Endothelial cell of hepatic sinusoid (primary cell): ENCODE data around the gene OSTM1.

Experiments
- in situ Hi-C: cut with HindIII; loops from 2 replicates; pipeline ENCODE4 v1.10.0; 2017; ENCODE audit warnings: low sequenced_read_pairs

OSTM1 gene, protein sequence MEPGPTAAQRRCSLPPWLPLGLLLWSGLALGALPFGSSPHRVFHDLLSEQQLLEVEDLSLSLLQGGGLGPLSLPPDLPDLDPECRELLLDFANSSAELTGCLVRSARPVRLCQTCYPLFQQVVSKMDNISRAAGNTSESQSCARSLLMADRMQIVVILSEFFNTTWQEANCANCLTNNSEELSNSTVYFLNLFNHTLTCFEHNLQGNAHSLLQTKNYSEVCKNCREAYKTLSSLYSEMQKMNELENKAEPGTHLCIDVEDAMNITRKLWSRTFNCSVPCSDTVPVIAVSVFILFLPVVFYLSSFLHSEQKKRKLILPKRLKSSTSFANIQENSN

DNA sequence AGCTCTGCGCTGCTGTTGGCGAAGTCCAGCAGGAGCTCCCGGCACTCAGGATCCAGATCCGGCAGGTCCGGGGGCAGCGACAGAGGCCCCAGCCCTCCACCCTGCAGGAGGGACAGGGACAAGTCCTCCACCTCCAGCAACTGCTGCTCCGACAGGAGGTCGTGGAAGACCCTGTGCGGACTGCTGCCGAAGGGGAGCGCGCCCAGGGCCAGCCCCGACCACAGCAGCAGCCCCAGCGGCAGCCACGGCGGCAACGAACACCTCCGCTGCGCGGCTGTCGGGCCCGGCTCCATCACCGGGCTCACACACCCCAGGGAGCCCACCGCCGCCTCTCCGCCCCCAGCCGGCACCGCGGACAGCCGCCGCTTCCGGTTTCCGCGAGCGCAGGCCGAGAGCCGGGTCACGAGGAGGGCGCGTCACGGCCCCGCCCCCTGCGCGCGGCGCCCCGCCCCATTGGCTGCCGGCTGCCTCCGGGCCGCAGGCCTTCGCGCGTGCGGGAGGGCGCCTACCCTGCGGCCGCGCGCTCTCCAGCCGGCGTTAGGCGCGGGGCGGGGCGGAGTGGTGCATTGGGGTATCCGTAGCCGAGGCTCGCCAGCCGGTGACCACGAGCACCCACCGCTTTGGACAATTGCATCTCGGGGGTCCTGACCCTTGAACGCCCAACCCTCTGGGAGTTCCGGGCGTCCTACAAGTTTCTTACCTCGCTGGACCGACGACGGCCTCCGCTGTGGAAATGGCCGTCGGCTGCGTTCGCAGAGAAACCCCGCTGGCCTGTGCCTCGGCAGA is at the start of gene OSTM1:
TSS of gene OSTM1 (minus strand) at position 383 of the 786 bp plus-strand sequence. CDS start at position 293, 90 bp downstream.
- in situ Hi-C loops = no loop called here

DNA sequence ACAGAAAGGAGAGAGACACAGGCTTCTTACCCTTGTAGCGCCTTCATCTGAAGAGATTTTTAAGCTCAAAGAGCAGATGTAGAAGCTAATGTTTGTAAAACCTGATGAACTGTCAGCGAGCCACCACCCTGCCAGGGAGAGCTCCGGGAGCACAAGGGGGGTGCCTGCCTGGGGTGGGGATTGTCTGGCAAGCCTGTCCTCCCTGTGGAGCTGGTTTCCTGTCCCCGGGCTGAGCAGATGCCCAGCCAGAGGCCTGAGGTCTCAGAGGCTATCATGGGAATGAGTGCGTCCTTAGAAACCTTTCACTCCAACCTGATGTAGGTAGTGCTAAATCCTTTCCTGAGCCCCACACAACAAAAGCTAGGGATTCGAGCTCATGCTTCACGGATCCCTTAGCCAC is 49.4 kb upstream of the OSTM1 start:
- in situ Hi-C loops = no loop called here

- in situ Hi-C loops = no loop called here
Measured at GRCh38 chr6:108123481-108123929, 49.0 kb upstream of the OSTM1 start.

DNA sequence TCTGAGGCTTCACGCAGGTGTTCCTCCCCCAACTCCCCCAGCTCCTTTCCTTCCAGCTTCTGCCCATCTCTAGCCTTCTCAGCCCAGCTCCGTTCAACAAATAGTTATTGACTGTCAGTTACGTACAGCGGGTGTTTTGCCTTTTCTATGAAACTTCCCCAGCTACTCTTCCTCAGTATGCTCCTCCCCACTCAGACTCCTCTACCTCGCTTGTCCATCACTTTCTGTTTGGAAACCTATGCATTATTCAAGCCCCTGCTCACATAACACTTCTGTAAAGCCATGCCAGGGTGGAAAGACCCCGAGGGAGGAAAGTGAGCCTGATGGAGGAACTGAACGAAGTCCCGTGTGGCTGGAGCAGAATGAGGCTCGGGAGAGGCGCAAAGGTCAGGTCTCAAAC is 47.1 kb upstream of the OSTM1 start:
- in situ Hi-C loops = no loop called here

- in situ Hi-C loops = no loop called here
Measured at GRCh38 chr6:108120311-108120710, 45.8 kb upstream of the OSTM1 start.

DNA sequence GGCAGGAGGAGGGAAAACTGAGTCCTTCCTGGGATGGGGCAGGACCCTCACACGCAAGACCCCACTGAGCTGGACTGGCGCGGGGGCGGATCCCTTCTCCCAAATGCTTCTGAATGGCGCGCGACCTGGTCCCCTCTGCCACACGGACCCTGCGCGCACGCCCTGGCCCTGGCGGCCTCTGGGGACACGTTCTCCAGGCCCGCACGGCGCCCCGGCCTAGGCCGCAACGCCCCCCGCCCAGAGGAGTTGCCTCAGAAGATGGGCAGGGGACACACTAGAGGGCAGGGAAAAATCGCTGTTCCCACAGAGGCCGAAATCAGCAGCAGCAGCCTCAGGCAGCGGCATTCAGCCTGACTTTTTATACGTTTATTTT is 45.2 kb upstream of the OSTM1 start:
- in situ Hi-C loops = loop anchor here (10.0 kb wide), 1 partner anchor 375 kb away; no protein-coding TSS in a partner anchor

DNA sequence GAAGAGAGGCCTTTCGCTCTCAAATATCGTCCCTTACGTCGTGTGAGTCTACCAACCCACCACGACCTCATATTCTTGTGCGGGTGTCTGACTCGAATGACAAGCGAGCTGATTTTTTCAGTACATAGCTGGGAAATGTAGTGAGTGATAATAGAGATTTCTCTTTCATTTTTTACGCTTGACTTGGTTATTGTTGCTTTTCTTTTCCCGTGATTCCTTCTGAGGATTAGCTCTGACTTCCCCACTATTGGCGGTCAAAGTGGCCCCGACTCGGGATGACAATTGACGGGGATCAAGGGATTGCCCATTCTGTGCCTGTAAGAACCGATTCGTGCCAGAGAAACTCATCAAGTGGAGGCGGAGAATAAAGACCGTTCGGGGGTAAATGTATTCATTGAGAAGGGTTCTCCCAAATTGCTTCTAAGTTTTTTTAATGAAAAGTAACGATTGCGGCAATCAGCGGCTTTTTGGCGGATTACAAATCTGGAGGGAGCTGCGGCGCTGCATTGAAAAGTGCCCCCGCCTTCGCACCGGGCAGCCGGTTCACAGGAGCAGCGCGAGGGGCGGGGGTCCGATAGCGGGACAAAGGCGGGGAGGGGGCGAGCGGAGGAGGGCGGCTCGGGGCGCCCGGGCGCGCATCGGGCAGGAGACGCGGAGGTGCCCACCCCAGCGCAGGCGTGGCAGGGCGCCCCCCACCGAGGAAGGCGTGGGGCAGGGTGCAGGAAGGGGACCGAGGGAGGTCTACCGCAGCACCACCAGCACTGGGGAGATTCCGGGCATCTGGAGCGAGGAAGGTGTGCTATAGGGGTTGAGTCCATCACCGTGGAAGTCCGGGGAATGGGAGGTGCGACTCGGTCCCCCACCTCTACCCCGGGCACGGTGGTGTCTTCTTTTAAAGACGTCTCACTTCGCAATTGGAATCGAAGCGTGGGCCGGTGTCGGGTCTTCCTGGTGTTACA is 44.5 kb upstream of the OSTM1 start:
- in situ Hi-C loops = loop anchor here (10.0 kb wide), 1 partner anchor 376 kb away; no protein-coding TSS in a partner anchor

- in situ Hi-C loops = loop anchor here (10.0 kb wide), 1 partner anchor 376 kb away; no protein-coding TSS in a partner anchor
Measured at GRCh38 chr6:108118359-108118724, 43.8 kb upstream of the OSTM1 start.

DNA sequence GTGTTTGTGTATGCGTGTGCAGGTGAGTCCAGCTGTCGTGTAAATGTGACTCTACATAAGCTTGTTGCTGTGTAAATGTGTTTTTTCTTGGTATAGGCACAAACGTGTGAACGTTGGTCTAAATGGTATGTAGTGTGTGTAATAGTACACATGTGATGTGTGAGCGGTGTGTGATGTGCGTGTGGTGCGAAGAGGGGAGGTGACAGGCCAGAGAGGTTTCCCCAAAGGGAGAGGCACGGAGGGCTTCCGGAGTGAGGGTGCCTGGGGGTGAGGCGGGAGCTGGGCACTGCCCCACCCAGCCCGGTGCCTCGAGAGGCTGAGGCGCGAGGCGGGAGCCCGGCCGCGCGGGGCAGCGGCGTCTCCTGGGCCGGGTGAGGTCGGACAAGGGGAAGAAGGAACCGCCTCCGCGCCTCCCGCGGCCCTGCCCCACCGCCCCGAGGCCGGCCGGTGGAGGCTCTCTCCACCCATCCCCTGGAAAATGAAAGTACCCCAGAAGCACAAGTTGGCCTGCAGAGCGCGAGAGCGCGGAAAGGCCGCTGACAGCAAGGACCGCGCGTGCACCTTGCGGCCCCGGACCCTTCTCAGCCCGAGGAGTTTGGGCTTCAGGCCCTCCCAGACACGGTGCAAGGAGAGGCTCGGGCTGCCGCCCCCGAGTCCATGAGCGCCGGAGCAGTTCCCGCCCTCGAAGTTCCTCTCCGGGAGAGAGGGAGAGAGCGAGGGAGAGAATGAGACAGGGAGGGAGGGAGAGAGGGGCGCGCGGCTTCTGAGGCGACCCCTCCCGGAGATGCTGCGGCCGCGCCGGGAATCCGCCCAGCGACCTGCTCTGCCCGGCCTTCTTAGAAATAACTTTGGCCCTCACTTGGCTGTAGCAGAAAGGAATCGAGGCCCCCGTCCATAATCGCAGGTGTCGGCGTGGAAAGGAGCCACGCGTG is 43.2 kb upstream of the OSTM1 start:
- in situ Hi-C loops = loop anchor here (10.0 kb wide), 1 partner anchor 377 kb away; no protein-coding TSS in a partner anchor

- in situ Hi-C loops = loop anchor here (10.0 kb wide), 1 partner anchor 378 kb away; no protein-coding TSS in a partner anchor
Measured at GRCh38 chr6:108116546-108117426, 42.2 kb upstream of the OSTM1 start.

DNA sequence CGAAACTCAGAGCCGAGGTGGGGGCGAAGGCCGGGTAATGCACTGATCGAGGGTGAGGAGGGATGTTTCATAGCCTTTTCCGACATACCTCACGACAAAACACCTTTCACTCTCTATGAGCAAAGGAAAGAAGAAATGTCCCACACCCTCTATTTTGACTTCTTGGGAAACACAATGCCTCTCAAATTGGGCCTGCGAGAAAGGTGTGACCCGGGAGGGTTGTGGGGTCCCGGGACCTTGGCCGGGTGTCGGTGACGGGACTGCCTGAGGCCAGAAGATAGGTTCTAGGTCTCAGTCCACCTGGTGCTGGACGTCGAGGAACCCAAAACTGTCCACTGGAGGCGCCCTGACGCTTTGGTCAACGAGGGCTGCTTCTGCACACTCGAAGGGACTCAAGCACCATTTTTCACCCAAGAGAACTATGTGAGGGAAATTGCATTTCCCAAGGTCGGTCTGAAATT is 41.1 kb upstream of the OSTM1 start:
- in situ Hi-C loops = loop anchor here (10.0 kb wide), 1 partner anchor 379 kb away; no protein-coding TSS in a partner anchor

GRCh38 chr6:108114841-108115597 is 40.5 kb upstream of the OSTM1 start:
- in situ Hi-C loops = loop anchor here (5.0 to 10.0 kb wide), 2 partner anchors 37 to 380 kb away; no protein-coding TSS in a partner anchor

DNA sequence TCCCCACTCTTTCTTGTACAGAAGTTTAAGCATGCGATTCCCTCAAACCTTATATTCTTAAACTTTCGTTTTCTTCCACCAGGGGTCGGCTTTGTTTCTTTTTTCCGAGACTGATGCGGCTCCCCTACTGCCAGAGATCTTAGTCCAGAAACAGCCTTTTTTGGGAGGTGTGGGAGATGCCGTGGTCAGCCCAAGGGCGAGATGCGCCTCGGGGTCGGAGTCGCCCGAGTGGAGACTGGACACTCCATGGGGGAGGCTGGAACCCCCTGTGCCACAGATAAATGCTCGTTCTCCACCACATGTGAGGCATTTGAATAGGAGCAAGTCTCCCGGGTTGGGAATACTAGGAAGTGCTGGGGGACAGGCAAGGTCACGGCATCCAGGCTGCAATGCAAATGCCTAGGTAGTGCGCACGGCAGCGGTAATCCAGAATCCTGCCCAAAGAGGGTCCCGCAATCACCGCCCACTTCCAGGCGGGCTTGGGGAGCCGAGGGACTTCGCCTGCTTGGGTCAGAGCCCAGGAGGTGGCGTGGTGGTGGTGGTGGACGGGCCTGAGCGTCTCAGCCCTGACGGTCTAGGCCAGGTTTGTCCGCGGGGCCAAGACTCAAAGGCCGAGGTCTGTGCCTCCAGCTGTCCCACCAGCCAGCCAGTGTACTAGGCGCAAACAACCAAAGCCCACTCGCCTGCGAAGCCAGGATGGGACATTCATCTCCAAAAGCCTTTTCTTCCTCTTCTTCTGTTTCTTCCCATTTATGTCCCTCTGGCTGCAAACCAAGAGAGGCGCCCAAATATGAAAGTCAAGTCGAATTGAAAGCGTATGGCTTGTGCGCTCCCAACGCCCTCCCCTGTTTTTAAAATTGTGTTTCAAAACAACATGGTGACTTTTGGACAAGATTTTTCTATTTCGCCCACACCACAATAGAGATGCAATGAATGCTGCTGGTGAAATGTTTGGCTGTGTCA is 39.3 kb upstream of the OSTM1 start:
- in situ Hi-C loops = loop anchor here (5.0 to 10.0 kb wide), 2 partner anchors 38 to 381 kb away; no protein-coding TSS in a partner anchor

DNA sequence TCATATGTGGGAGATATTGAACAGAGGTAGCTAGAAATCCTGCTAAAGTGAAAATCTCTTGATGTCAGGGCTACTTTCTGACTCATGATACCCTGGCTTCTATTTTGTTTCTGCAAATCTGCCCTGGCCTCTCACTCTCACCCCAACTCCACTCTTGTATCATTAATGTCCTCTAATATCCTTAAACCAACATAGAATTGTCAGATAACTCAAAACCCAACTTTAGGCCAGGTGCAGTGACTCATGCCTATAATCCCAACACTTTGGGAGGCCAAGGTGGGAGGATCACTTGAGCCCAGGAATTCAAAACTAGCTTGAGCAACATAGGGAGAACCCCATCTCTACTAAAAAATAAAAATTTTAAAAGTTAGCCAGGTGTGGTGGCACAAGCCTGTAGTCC is 33.8 kb upstream of the OSTM1 start:
- in situ Hi-C loops = no loop called here

GRCh38 chr6:108107102-108107501 is 32.6 kb upstream of the OSTM1 start:
- in situ Hi-C loops = no loop called here

GRCh38 chr6:108106694-108107093 is 32.2 kb upstream of the OSTM1 start:
- in situ Hi-C loops = no loop called here
